HG03439 (cell line): ENCODE results near the gene SART1.
"Not testable (repeated sequence)": the region's sequence is repeated elsewhere in the genome, so short reads cannot be mapped to it uniquely, and the experiment has no call there.

Experiments
- ATAC-seq: cut with Tn5 transposase; IDR thresholded peaks from one replicate; pipeline ENCODE4 v1.9.1; 2021; ENCODE audit warnings: mild to moderate bottlenecking, moderate library complexity; ENCODE audit not compliant: unreplicated experiment

SART1 gene

GRCh38 chr11:65988791-65989592 lies 27.5 kb downstream of the SART1 start:
- peak; percentile 88 for ATAC-seq

DNA sequence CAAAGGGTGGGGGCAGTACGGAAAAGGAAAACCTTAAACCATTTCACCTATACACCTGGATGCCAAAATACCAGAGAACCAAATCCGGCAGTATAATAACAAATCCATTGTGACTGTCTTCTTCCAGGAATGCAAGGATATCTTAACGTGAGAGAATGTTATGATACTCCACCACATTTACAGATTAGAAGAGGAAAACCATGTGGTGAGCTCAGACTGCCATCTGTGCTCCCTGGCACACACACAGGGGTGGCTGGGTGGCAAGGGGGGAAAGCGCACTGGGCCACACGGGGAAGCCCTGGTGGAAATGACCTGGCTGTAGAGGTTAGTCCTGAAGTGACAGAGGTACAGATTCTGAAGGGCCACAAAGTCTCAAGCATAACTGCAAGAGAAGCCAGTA lies 30.5 kb downstream of the SART1 start:
- no peak for ATAC-seq

DNA sequence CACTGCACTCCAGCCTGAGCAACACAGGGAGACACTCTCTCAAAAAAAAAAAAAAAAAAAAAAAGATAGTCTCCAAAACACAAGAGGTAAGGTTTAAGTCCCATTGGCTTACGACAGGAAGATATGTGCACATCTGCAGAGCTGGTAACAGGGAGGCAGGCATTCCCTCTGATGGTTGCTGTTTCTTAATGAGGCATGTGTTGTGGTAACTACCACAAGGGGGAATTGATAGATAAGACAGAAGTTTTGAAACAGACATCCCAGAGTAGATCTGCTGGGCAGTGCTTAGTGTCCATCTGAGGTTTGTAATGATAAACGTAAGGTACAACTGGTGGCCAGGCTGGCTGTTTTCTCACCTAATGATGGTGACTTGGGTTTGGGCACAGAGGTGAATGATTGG lies 35.8 kb downstream of the SART1 start:
- ATAC-seq = no peak

DNA sequence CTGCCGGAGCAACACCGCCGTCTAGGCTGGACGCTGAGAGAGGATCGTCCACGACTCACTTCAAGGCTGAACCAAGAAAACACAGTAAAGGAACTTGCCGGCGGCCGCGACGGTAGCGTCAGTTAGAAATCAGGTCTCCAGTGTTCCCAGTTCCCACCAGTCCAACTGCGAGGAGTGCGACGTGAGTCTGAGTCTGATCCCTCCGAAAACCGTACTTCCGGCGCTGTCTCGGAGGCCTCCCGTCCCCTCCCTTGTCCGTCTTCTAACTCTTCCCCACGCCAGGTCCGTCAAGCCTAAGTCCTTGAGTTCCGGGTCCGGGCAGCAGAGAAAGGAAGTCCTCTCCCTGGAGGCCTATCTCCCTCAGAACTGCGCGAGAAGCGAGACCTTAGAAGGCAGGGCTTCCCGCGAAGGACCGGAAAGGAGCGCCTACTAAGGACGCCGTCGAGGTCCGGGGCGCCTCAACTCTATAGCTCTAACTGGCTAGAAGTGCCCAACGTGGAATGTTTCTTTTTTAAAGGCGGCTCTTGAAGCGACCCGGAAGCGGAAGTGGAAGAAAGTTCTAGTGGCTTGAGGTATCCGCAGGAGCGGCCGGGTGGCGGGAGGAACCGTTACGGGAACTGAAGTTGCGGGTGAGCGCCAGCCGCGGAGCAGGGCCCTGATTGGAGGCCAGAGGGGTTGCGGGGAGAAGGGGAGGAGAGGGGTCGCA lies 40.6 kb downstream of the SART1 start, which contains the start of the genes BANF1 and EIF1AD:
TSS of gene BANF1 (plus strand) at position 562 of the 706 bp plus-strand sequence. CDS start 748 bp downstream, outside the sequence.
TSS of gene EIF1AD (minus strand) at position 216 of the 706 bp plus-strand sequence. CDS start 1,768 bp downstream, outside the sequence.
- ATAC-seq = peak; percentile 61

- ATAC-seq = peak; percentile 47
Observed at GRCh38 chr11:66002648-66003225, 41.2 kb downstream of the SART1 start.

GRCh38 chr11:66003291-66003690 lies 41.8 kb downstream of the SART1 start:
- no peak for ATAC-seq

DNA sequence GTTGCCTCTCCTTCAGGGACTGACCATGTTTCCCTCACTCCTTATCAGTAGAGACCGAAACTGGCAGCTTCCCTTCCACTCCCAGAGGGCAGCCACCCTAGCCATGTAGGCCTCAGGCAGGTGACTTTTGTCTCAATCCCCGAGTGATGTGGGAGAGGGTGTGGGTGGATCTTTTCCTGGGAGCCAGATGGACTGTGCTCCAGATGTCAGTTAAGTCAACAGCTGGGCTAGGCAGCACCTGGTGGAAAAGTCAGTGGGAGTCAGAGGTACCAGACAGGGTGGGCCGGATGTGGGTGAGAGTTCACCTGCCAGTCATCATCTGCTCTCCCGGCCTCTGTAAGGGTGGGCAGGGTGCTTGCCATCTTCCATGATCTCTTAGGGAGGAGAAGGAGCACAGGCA lies 42.7 kb downstream of the SART1 start:
- no peak for ATAC-seq

- no peak for ATAC-seq
Observed at GRCh38 chr11:66006134-66006890, 44.8 kb downstream of the SART1 start.

DNA sequence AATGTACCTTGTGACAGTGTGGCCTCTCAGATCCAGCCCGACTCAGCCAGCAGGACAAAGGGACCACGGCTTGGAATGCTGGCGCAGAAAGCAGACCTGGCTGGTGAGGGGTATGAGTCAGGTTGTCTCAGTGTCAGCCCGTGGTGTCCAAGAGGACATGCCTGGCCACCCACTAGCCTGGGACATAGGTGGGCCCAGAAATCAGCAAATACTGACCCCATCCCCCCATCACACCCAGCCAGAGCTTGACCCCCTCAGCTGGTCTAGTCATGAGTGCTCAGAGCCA lies 45.3 kb downstream of the SART1 start:
- no peak for ATAC-seq

GRCh38 chr11:66007201-66007634 lies 45.7 kb downstream of the SART1 start:
- no peak for ATAC-seq

- no peak for ATAC-seq
Observed at GRCh38 chr11:66008095-66008467, 46.5 kb downstream of the SART1 start.

DNA sequence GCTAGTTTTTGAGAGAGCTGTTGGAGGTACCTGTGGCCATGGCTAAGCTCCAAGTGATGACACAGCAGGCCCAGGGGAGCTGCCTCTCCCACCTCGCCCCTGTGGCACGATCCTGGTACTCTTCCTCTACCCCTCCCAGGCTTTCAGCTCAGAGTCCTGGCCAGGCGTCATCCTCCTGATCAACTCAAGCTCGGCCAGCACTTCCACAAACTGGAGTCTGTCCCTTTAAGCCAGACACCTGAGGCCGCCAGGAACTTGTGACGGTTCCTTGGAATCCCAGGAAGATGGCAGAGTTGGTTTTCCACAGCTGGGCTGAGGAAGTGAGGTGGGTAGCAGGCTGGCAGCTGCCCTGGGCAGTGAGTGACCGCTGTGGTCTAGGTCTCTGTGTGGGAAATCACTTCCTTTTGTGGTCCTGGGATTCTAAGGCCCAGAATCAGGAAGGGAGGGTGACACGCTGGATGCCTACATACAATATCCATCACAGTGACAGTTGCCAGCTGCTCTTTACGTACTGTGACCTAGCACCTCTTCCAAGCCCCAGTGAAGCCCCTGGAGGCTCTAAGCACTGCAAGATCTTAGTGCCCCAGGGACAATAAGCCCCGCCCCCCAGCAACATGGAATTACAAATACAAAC lies 47.1 kb downstream of the SART1 start:
- no peak for ATAC-seq

- ATAC-seq = not testable (repeated sequence)
Observed at GRCh38 chr11:66010036-66010435, 48.5 kb downstream of the SART1 start.

GRCh38 chr11:66011239-66011784 lies 49.8 kb downstream of the SART1 start:
- ATAC-seq = no peak

- ATAC-seq = no peak
Observed at GRCh38 chr11:66011785-66012303, 50.3 kb downstream of the SART1 start, which contains the start of gene CST6. Gene CST6, plus strand, starts transcription at chr11:66012008. Its CDS starts 37 bp downstream, at chr11:66012045.

DNA sequence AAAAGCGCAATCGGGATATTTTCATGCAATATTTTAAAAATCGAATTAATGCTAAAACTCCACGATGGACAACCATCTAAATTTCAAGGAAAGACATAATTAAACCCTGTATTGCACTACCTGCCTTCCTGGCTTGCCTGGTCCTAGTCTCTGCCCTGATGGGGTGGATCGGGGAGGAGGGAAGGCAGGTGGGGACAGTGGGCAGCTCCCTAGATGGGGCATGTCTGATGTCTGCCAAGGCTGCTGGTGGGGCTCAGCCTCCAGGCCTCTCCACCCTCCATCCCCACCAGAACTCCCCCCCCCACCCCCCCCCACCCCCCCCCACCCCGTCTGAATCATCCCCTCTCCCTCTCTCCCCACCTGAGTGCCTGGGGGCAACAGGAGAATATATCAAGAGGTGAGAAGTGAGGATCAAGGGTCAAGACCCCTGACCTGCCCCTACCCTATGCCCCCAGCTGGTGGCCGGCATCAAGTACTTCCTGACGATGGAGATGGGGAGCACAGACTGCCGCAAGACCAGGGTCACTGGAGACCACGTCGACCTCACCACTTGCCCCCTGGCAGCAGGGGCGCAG lies 50.9 kb downstream of the SART1 start:
- no peak for ATAC-seq

GRCh38 chr11:66012946-66013761 lies 51.6 kb downstream of the SART1 start:
- no peak for ATAC-seq

DNA sequence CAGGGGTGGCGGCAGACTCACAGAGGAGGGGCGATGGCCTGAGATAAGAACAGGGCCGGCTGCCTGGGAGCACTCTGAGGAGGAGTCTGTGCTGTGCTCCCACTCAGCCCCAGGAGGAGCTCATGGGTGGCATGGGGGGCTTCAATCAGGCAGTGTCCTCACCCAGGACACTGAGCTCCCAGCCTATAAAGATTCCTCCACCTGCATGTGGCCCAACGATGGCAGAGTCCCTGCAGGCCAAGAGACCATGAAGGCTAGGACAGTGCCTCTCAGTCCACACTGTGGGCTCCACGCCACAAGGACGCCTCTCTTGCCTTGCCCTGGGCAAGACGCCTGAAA lies 52.2 kb downstream of the SART1 start:
- ATAC-seq = no peak
